Measurements from ENCODE around the gene LFNG.

Gene LFNG

GRCh38 chr7:2482725-2483451, 36.7 kb upstream of the LFNG start:
- in situ Hi-C loops (cut with MboI; ENCODE audit: low sequenced_read_pairs) = no loop called here

GRCh38 chr7:2483494-2483893, 36.1 kb upstream of the LFNG start:
- in situ Hi-C loops (cut with MboI; ENCODE audit: low sequenced_read_pairs) = no loop called here

- in situ Hi-C loops (cut with MboI; ENCODE audit: low sequenced_read_pairs) = no loop called here
Observed at GRCh38 chr7:2484868-2485267, 34.7 kb upstream of the LFNG start.

- in situ Hi-C loops (cut with MboI; ENCODE audit: low sequenced_read_pairs) = no loop called here
Observed at GRCh38 chr7:2487586-2488271, 31.8 kb upstream of the LFNG start.

- in situ Hi-C loops (cut with MboI; ENCODE audit: low sequenced_read_pairs) = no loop called here
Observed at GRCh38 chr7:2488272-2488645, 31.3 kb upstream of the LFNG start.

GRCh38 chr7:2488681-2489080, 30.9 kb upstream of the LFNG start:
- in situ Hi-C loops (cut with MboI; ENCODE audit: low sequenced_read_pairs) = no loop called here

GRCh38 chr7:2490181-2490651, 29.4 kb upstream of the LFNG start:
- in situ Hi-C loops (cut with MboI; ENCODE audit: low sequenced_read_pairs) = no loop called here

GRCh38 chr7:2492038-2492437, 27.5 kb upstream of the LFNG start:
- in situ Hi-C loops (cut with MboI; ENCODE audit: low sequenced_read_pairs) = no loop called here

- in situ Hi-C loops (cut with MboI; ENCODE audit: low sequenced_read_pairs) = no loop called here
Observed at GRCh38 chr7:2493205-2494164, 26.1 kb upstream of the LFNG start.

- in situ Hi-C loops (cut with MboI; ENCODE audit: low sequenced_read_pairs) = no loop called here
Observed at GRCh38 chr7:2494191-2495130, 25.1 kb upstream of the LFNG start.

- in situ Hi-C loops (cut with MboI; ENCODE audit: low sequenced_read_pairs) = no loop called here
Observed at GRCh38 chr7:2495418-2496299, 23.9 kb upstream of the LFNG start.

- in situ Hi-C loops (cut with MboI; ENCODE audit: low sequenced_read_pairs) = no loop called here
Observed at GRCh38 chr7:2496375-2496774, 23.2 kb upstream of the LFNG start.

GRCh38 chr7:2497065-2497464, 22.5 kb upstream of the LFNG start:
- in situ Hi-C loops (cut with MboI; ENCODE audit: low sequenced_read_pairs) = no loop called here

GRCh38 chr7:2497500-2498336, 21.9 kb upstream of the LFNG start:
- in situ Hi-C loops (cut with MboI; ENCODE audit: low sequenced_read_pairs) = no loop called here

- in situ Hi-C loops (cut with MboI; ENCODE audit: low sequenced_read_pairs) = no loop called here
Observed at GRCh38 chr7:2498708-2499107, 20.9 kb upstream of the LFNG start.

- in situ Hi-C loops (cut with MboI; ENCODE audit: low sequenced_read_pairs) = no loop called here
Observed at GRCh38 chr7:2499181-2499580, 20.4 kb upstream of the LFNG start.

GRCh38 chr7:2499719-2500430, 19.7 kb upstream of the LFNG start:
- in situ Hi-C loops (cut with MboI; ENCODE audit: low sequenced_read_pairs) = no loop called here

GRCh38 chr7:2500701-2501100, 18.9 kb upstream of the LFNG start:
- in situ Hi-C loops (cut with MboI; ENCODE audit: low sequenced_read_pairs) = no loop called here
